NB4 (cell line): Measurements from ENCODE around the gene FAM107B.

ENCODE experiments used
- MYC ChIP-seq: IDR thresholded peaks from 2 replicates; pipeline ENCODE4 v1.6.1; 2011; ENCODE audit warnings: low read depth, low read length
- POLR2A ChIP-seq: IDR thresholded peaks from 2 replicates; pipeline ENCODE4 v1.6.1; 2011; ENCODE audit warnings: mild to moderate bottlenecking; ENCODE audit not compliant: insufficient read length; ENCODE audit errors: extremely low read depth
- TF ChIP-seq, protein P1 (sequence below): IDR thresholded peaks from one replicate; pipeline ENCODE4 v1.5.1; 2012; ENCODE audit warnings: low read depth, low read length
- TF ChIP-seq, protein P2 (sequence below): IDR thresholded peaks from 2 replicates; pipeline ENCODE4 v1.6.1; 2011; ENCODE audit warnings: low read depth, low read length

DNA sequence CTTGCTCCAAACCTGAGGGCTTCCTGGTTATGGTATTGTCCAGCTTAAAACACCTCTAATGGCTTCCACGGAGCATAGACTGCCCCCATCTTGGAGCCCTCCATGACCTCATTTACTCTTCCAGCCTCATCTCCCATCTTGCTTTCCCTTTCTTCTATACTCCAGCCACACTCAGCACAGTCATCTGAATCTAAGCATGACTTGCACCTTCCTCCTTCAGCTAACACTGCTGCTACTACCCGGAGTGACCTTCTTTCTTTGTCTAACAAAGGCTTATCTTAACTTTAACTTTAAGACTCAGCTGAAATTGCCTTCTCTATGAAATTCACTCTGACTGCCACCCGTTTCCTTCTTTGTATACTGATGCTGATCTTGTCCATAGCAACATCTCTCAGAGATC is 135.1 kb downstream of the FAM107B start:
- TF ChIP-seq, protein P1, sequence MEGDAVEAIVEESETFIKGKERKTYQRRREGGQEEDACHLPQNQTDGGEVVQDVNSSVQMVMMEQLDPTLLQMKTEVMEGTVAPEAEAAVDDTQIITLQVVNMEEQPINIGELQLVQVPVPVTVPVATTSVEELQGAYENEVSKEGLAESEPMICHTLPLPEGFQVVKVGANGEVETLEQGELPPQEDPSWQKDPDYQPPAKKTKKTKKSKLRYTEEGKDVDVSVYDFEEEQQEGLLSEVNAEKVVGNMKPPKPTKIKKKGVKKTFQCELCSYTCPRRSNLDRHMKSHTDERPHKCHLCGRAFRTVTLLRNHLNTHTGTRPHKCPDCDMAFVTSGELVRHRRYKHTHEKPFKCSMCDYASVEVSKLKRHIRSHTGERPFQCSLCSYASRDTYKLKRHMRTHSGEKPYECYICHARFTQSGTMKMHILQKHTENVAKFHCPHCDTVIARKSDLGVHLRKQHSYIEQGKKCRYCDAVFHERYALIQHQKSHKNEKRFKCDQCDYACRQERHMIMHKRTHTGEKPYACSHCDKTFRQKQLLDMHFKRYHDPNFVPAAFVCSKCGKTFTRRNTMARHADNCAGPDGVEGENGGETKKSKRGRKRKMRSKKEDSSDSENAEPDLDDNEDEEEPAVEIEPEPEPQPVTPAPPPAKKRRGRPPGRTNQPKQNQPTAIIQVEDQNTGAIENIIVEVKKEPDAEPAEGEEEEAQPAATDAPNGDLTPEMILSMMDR: no peak
- TF ChIP-seq POLR2A: no peak
- TF ChIP-seq, protein P2, sequence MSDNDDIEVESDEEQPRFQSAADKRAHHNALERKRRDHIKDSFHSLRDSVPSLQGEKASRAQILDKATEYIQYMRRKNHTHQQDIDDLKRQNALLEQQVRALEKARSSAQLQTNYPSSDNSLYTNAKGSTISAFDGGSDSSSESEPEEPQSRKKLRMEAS: no peak
- TF ChIP-seq MYC: no peak
